Measurements from ENCODE around the gene C2CD4D.
"Not testable (repeated sequence)": the region's sequence is repeated elsewhere in the genome, so short reads cannot be mapped to it uniquely, and the experiment has no call there.

C2CD4D gene

GRCh38 chr1:151839457-151840403, at the start of gene C2CD4D:
Gene C2CD4D (minus strand): TSS chr1:151839820. CDS start chr1:151838989, 831 bp downstream.
- DNase-seq = peak; percentile 74 to 81

- DNase-seq = peak in 1 of 2 donors; percentile 49
Observed at GRCh38 chr1:151888972-151889570, 49.5 kb upstream of the C2CD4D start.

- DNase-seq = no peak
Observed at GRCh38 chr1:151887028-151887427, 47.4 kb upstream of the C2CD4D start.

- DNase-seq = no peak
Observed at GRCh38 chr1:151885479-151885878, 45.9 kb upstream of the C2CD4D start.

- DNase-seq = not testable (repeated sequence)
Observed at GRCh38 chr1:151884879-151885278, 45.3 kb upstream of the C2CD4D start.

GRCh38 chr1:151884445-151884844, 44.8 kb upstream of the C2CD4D start:
- not testable (repeated sequence) for DNase-seq

GRCh38 chr1:151883898-151884297, 44.3 kb upstream of the C2CD4D start:
- DNase-seq = not testable (repeated sequence)

- DNase-seq = not testable (repeated sequence)
Observed at GRCh38 chr1:151882918-151883317, 43.3 kb upstream of the C2CD4D start.

- no peak for DNase-seq
Observed at GRCh38 chr1:151882466-151882865, 42.8 kb upstream of the C2CD4D start.

GRCh38 chr1:151881479-151881878, 41.9 kb upstream of the C2CD4D start:
- DNase-seq = no peak

GRCh38 chr1:151875419-151876097, 35.9 kb upstream of the C2CD4D start:
- no peak for DNase-seq

- DNase-seq = not testable (repeated sequence)
Observed at GRCh38 chr1:151872776-151873175, 33.2 kb upstream of the C2CD4D start.

GRCh38 chr1:151871284-151872030, 31.8 kb upstream of the C2CD4D start:
- DNase-seq = no peak

GRCh38 chr1:151868486-151868885, 28.9 kb upstream of the C2CD4D start:
- no peak for DNase-seq

- peak in 1 of 2 donors; percentile 21 for DNase-seq
Observed at GRCh38 chr1:151867765-151868411, 28.3 kb upstream of the C2CD4D start.

GRCh38 chr1:151867321-151867720, 27.7 kb upstream of the C2CD4D start:
- DNase-seq = no peak

- no peak for DNase-seq
Observed at GRCh38 chr1:151864411-151864810, 24.8 kb upstream of the C2CD4D start.

GRCh38 chr1:151862604-151863003, 23.0 kb upstream of the C2CD4D start:
- no peak for DNase-seq

- no peak for DNase-seq
Observed at GRCh38 chr1:151860504-151861187, 21.0 kb upstream of the C2CD4D start.

- DNase-seq = no peak
Observed at GRCh38 chr1:151859891-151860293, 20.3 kb upstream of the C2CD4D start.

GRCh38 chr1:151858886-151859665, 19.5 kb upstream of the C2CD4D start:
- no peak for DNase-seq

Data from CD4-positive, alpha-beta T cell treated with Interleukin-1 beta for 1 hour (primary cell).